NT2/D1 (cell line): ENCODE data around the gene EXOC6.
"Not testable (repeated sequence)": the region's sequence is repeated elsewhere in the genome, so short reads cannot be mapped to it uniquely, and the experiment has no call there.

Source experiments
- DNase-seq: peaks from one replicate; pipeline ENCODE4 v3.0.0-alpha.2; 2011; ENCODE audit warnings: low read depth, low spot score
- H3K27me3 ChIP-seq: 2 replicates; pipeline ENCODE4 v1.6.0; 2011; ENCODE audit warnings: mild to moderate bottlenecking; ENCODE audit not compliant: insufficient read length, insufficient read depth
- H3K36me3 ChIP-seq: 2 replicates; pipeline ENCODE4 v1.6.1; 2011; ENCODE audit warnings: mild to moderate bottlenecking, low read length, mixed read lengths; ENCODE audit not compliant: insufficient read depth, insufficient read length
- H3K4me1 ChIP-seq: 2 replicates; pipeline ENCODE4 v1.5.1; 2011; ENCODE audit not compliant: insufficient read depth, insufficient read length
- H3K4me3 ChIP-seq: 2 replicates; pipeline ENCODE4 v1.5.1; 2011; ENCODE audit warnings: low read depth; ENCODE audit not compliant: insufficient read length
- H3K9ac ChIP-seq: 2 replicates; pipeline ENCODE4 v1.6.0; 2011; ENCODE audit warnings: low read depth; ENCODE audit not compliant: insufficient read length
- H3K9me3 ChIP-seq: 2 replicates; pipeline ENCODE4 v1.5.1; 2011; ENCODE audit warnings: mild to moderate bottlenecking, low read length; ENCODE audit not compliant: insufficient read depth
- SUZ12 ChIP-seq: IDR thresholded peaks from 2 replicates; pipeline ENCODE4 v1.6.1; 2011; ENCODE audit not compliant: insufficient read length, insufficient read depth; ENCODE audit errors: extremely low read depth
- YY1 ChIP-seq: IDR thresholded peaks from 2 replicates; pipeline ENCODE4 v1.6.1; 2011; ENCODE audit not compliant: insufficient read length, insufficient read depth
- ZNF274 ChIP-seq: IDR thresholded peaks from 2 replicates; pipeline ENCODE4 v1.6.1; 2011; ENCODE audit warnings: mild to moderate bottlenecking, low read depth, low read length

EXOC6 gene

DNA sequence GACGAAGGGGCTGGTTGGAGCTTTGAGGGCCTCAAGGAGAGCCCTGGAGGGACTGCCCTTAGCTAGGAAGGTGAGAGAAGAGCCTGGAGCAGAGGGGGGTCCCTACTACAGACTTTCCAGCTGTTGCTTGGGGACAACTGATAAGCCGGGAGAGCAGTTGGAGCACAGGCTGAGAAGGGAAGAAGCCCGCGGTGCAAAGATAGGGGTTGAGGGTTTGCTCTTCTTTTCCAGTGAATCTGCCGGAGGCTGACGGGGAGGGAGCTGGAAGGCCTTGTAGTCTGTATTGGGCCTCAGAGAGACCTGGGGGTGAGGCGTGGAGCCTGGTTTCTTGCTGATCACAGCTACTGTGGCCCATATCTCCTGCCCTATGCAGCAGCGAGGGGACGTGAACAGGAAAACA is 249.1 kb downstream of the EXOC6 start:
- no peaks in the 10 kb centered on the region for H3K27me3 ChIP-seq
- H3K4me3 ChIP-seq: no peak overlapping the region
- TF ChIP-seq ZNF274: no peak
- TF ChIP-seq SUZ12: no peak
- TF ChIP-seq YY1: no peak
- H3K9ac ChIP-seq: no peak overlapping the region
- DNase-seq: no peak
- no peaks in the 10 kb centered on the region for H3K36me3 ChIP-seq
- H3K9me3 ChIP-seq: no peaks in the 10 kb centered on the region
- H3K4me1 ChIP-seq: no peaks in the 10 kb centered on the region

DNA sequence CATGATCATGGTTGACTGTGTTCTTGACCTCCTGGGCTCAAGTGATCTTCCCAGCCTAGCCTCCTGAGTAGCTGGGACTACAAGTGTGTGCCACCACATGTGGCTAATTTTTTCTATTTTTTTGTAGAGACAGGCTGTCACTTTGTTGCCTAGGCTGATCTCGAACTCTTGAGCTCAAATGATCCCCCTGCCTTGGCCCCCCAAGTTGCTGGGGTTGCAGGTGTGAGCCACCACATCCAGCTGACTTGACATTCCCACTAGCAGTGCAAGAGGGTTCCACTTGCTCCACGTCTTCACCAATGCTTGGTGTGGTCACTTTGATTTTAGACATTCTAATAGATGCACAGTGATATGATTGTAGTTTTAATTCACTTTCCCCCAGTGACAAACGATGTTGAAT is 250.5 kb downstream of the EXOC6 start:
- Histone ChIP-seq H3K9ac (no peak overlapping the region), H3K4me1 (no peaks in the 10 kb centered on the region), H3K27me3 (no peaks in the 10 kb centered on the region), H3K36me3 (no peaks in the 10 kb centered on the region), H3K4me3 (no peak overlapping the region), H3K9me3 (no peaks in the 10 kb centered on the region)
- no peak for DNase-seq
- no peak for TF ChIP-seq ZNF274
- no peak for TF ChIP-seq SUZ12
- TF ChIP-seq YY1: no peak

DNA sequence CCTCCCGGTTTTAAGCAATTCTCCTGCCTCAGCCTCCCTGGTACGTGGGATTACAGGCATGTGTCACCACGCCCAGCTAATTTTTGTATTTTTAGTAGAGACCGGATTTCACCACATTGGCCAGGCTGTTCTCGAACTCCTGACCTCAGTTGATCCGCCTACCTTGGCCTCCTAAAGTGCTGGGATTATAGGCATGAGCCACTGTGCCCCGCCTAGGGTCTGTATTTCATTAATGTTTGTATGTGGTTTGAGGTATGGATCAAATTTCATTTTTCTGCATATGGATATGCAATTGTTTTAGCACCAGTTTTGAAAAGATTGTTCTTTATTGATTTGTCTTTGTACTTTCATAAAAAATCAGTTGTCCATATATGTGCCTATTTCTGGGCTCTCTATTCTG is 251.3 kb downstream of the EXOC6 start:
- Histone ChIP-seq H3K9me3 (no peaks in the 10 kb centered on the region), H3K27me3 (no peaks in the 10 kb centered on the region), H3K9ac (no peak overlapping the region), H3K4me1 (no peaks in the 10 kb centered on the region), H3K4me3 (no peak overlapping the region), H3K36me3 (no peaks in the 10 kb centered on the region)
- no peak for DNase-seq
- no peak for TF ChIP-seq ZNF274
- no peak for TF ChIP-seq YY1
- TF ChIP-seq SUZ12: no peak

DNA sequence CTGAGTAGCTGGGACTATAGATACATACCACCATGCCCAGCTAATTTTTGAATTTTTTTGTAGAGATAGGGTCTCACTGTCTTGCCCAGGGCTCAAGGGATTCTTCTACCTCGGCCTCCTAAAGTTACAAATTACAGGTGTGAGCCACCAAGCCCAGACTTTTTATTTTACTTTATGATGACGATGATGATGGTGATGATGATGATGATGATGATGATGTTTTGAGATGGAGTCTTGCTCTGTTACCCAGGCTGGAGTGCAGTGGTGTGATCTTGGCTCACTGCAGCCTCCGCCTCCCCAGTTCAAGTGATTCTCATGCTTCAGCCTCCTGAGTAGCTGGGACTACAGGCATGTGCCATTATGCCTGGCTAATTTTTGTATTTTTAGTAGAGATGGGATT is 252.8 kb downstream of the EXOC6 start:
- not testable (repeated sequence) for H3K4me3 ChIP-seq, H3K9me3 ChIP-seq, H3K9ac ChIP-seq, H3K4me1 ChIP-seq, H3K36me3 ChIP-seq, H3K27me3 ChIP-seq, DNase-seq

DNA sequence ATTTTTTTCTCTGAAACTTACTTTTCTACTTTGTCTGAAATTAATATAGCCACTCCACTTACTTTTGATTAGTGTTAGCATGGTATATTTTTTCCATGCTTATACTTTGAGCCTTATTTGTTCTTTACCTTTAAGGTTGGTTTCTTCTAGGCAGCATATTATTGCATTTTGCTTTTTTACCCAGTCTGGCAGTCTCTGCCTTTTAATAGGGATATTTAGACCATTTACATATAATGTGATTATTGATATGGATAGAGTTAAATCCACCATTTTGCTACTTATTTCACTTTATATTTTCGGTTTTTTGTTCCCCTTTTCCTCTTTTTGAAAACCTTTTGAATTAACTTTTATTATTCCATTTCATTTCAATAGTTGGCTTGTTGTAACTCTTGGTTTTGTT is 255.6 kb downstream of the EXOC6 start:
- DNase-seq: no peak
- TF ChIP-seq ZNF274 (no peak), YY1 (no peak), SUZ12 (no peak)

DNA sequence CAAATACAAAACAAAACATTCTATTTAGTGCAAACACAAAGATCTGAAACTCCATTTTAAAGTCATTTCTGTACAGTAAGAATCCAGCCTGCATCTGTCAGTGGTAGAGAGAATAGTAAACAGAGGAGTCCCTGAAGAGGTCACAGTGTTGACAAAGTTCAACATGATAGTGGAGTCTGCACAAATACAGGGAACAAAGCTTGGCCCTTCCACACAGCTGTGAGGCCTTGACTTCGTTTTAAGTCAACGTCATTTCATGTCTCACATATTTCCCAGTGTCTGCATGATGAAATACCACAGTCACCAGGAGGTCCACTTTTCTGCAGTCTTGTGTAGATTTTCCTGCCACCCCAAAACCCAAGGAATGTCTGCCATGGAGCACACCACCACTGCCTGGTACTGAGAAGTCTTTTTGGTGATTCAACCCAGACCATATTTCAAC is 258.3 kb downstream of the EXOC6 start:
- Histone ChIP-seq H3K9ac (no peak overlapping the region), H3K9me3 (no peaks in the 10 kb centered on the region), H3K36me3 (no peaks in the 10 kb centered on the region), H3K4me1 (no peaks in the 10 kb centered on the region), H3K4me3 (no peak overlapping the region), H3K27me3 (no peaks in the 10 kb centered on the region)
- no peak for DNase-seq
- TF ChIP-seq SUZ12: no peak
- TF ChIP-seq ZNF274: no peak
- no peak for TF ChIP-seq YY1

More for the DNA sequence above, 255.6 kb downstream of the EXOC6 start:
- Histone ChIP-seq H3K9me3 (no peaks in the 10 kb centered on the region), H3K4me1 (no peaks in the 10 kb centered on the region), H3K4me3 (no peak overlapping the region), H3K9ac (no peak overlapping the region), H3K27me3 (no peaks in the 10 kb centered on the region), H3K36me3 (no peaks in the 10 kb centered on the region)
